ENCODE data around the gene BAHCC1. TPM values are rescaled to one million over a fixed set of nuclear protein-coding genes. Genes with fewer than 3 reads are reported as not detected.

Gene BAHCC1
- total RNA-seq, 1 experiment from 2014 or later = 74.2 TPM

DNA sequence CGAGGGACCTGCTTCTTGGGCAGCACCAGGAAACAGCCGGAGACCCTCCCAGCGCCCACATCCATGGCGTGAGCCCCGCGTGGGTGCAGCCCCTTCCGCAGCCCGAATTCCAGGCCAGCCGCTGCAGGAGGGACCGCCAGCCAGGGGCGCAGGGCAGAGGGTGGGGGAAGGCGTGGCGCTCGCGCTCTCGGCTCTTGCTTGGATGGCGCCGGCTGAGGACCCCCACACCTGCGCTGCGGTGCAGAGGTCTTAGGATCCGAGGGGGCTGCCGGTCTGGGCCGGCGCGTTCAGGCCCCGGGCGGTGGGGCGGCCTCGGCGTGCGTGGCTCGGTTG, 88.6 kb downstream of the BAHCC1 start:
- intact Hi-C loops (cut with micrococcal nuclease; ENCODE audit: unreplicated experiment) = no loop called here
- TF ChIP-seq, protein P1, sequence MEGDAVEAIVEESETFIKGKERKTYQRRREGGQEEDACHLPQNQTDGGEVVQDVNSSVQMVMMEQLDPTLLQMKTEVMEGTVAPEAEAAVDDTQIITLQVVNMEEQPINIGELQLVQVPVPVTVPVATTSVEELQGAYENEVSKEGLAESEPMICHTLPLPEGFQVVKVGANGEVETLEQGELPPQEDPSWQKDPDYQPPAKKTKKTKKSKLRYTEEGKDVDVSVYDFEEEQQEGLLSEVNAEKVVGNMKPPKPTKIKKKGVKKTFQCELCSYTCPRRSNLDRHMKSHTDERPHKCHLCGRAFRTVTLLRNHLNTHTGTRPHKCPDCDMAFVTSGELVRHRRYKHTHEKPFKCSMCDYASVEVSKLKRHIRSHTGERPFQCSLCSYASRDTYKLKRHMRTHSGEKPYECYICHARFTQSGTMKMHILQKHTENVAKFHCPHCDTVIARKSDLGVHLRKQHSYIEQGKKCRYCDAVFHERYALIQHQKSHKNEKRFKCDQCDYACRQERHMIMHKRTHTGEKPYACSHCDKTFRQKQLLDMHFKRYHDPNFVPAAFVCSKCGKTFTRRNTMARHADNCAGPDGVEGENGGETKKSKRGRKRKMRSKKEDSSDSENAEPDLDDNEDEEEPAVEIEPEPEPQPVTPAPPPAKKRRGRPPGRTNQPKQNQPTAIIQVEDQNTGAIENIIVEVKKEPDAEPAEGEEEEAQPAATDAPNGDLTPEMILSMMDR (conservative IDR thresholded peaks at IDR 0.05; ENCODE audit: low read depth, low read length) = no peak
- TF ChIP-seq EZH2 (IDR thresholded peaks at IDR 0.05; ENCODE audit: borderline replicate concordance, low read depth, low read length, poor library complexity, severe bottlenecking) = no peak
- BruUV-seq (replicated peaks) = no TSS peak
- Histone ChIP-seq H3K36me3 (ENCODE audit: insufficient read depth, low read length, poor library complexity, severe bottlenecking) (no peaks in the 10 kb centered on the region), H3K4me1 (ENCODE audit: insufficient read depth, low read length, poor library complexity, severe bottlenecking) (peaks cover 80% of the 10 kb centered on the region), H3K4me3 (ENCODE audit: low read depth, low read length, poor library complexity, severe bottlenecking) (peak overlapping the region; percentile 55), H3K9me3 (ENCODE audit: low read depth, low read length, poor library complexity, severe bottlenecking) (no peaks in the 10 kb centered on the region), H3K27me3 (replicated peaks; ENCODE audit: insufficient read depth, low read depth, low read length, poor library complexity) (no peaks in the 10 kb centered on the region), H3K27ac (ENCODE audit: low read depth, low read length, poor library complexity, severe bottlenecking) (peak overlapping the region; percentile 71)
- POLR2A ChIA-PET (ENCODE audit: low non-redundant PET) = no interaction called here
- no peak for DNase-seq (ENCODE audit: low spot score)
- CTCF ChIA-PET = no interaction called here

DNA sequence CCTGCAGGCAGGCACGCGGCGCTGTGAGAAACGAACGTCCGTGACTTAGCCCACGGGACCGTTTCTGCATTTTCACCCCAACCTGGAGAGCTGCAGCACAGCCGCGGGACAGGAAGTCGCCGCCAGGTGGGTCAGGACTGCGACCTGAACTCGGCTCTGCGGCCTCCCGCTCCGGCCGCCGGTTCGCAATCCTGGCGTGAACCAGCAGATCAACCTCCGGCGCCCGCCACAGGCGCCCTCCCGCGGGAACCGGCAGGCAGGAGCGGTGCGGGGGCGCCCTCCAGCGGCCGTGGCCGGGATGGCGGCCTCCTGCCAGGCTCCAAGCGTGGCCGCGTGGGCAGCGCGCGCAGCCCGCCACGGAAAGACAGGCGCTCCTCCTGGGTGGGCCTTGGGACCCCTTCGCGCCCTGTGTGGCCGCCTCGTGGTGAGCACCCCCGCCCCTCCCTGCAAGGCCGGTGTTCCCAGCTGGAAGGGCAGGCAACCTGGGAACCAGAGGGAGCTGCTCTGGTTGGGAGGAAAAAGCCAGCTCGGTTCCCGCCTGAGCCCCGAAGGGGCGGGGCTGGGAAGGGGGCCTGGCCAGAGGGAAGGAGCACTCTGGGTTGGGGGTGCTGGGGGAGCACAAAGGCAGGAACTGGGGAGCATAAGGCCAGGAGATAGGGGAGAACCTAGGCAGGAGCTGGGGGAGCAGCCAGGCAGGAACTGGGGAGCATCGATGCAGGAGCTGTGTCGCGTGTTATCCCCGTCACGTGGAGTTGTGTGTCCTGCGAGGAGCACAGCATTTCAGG, 89.1 kb downstream of the BAHCC1 start:
- peak; percentile 90 for DNase-seq (ENCODE audit: low spot score)
- H3K36me3 ChIP-seq (ENCODE audit: insufficient read depth, low read length, poor library complexity, severe bottlenecking) = no peaks in the 10 kb centered on the region
- H3K4me3 ChIP-seq (ENCODE audit: low read depth, low read length, poor library complexity, severe bottlenecking) = peak overlapping the region; percentile 55
- intact Hi-C loops (cut with micrococcal nuclease; ENCODE audit: unreplicated experiment) = no loop called here
- no peaks in the 10 kb centered on the region for H3K27me3 ChIP-seq (replicated peaks; ENCODE audit: insufficient read depth, low read depth, low read length, poor library complexity)
- BruUV-seq (replicated peaks) = TSS peak; percentile 18
- ChIA-PET POLR2A (ENCODE audit: low non-redundant PET) (no interaction called here), CTCF (interaction anchor here (0.6 to 1.4 kb wide), 10 partner anchors 9 to 341 kb away, joined by 3 to 7 read pairs (median 3); partner anchors contain the start of gene BAHCC1)
- peak overlapping the region; percentile 71 for H3K27ac ChIP-seq (ENCODE audit: low read depth, low read length, poor library complexity, severe bottlenecking)
- peaks cover 85% of the 10 kb centered on the region for H3K4me1 ChIP-seq (ENCODE audit: insufficient read depth, low read length, poor library complexity, severe bottlenecking)
- H3K9me3 ChIP-seq (ENCODE audit: low read depth, low read length, poor library complexity, severe bottlenecking) = no peaks in the 10 kb centered on the region
- TF ChIP-seq, protein P1 (conservative IDR thresholded peaks at IDR 0.05; ENCODE audit: low read depth, low read length) = peak; percentile 76
- no peak for TF ChIP-seq EZH2 (IDR thresholded peaks at IDR 0.05; ENCODE audit: borderline replicate concordance, low read depth, low read length, poor library complexity, severe bottlenecking)

DNA sequence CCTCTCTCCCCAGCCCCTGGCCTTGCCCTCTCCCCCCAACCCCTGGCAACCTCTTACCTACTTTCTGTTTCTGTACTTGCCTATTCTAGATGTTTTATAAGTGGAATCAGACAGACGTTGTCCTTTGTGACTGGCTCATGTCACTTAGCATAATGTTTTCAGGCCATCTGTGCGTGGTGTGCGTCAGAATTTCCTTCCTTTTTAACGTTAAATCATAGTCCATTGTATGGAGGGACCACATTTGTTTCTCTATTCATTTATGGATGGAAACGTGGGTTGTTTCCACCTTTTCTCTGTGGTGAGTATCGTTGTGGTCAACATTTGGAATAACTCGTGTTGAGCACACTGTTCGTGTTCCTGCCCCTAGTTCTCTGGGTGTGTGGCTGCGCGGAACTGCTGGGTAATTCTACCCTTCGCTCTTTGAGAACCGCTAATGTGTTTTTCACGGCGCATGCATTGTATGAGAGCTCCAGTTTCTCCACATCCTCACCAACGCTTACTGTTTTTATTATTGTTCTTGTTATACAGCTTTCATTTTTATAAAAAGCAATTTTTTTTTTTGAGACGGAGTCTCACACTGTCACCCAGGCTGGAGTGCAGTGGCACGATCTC, 91.0 kb downstream of the BAHCC1 start:
- no TSS peak for BruUV-seq (replicated peaks)
- H3K4me1 ChIP-seq (ENCODE audit: insufficient read depth, low read length, poor library complexity, severe bottlenecking) = peaks cover 77% of the 10 kb centered on the region
- no peaks in the 10 kb centered on the region for H3K9me3 ChIP-seq (ENCODE audit: low read depth, low read length, poor library complexity, severe bottlenecking)
- TF ChIP-seq, protein P1 (conservative IDR thresholded peaks at IDR 0.05; ENCODE audit: low read depth, low read length) = no peak
- no peak for TF ChIP-seq EZH2 (IDR thresholded peaks at IDR 0.05; ENCODE audit: borderline replicate concordance, low read depth, low read length, poor library complexity, severe bottlenecking)
- H3K27me3 ChIP-seq (replicated peaks; ENCODE audit: insufficient read depth, low read depth, low read length, poor library complexity) = no peaks in the 10 kb centered on the region
- CTCF ChIA-PET = interaction anchor here (0.7 kb wide), 1 partner anchor 56 kb away, joined by 3 read pairs; no protein-coding TSS in a partner anchor
- no peaks in the 10 kb centered on the region for H3K36me3 ChIP-seq (ENCODE audit: insufficient read depth, low read length, poor library complexity, severe bottlenecking)
- intact Hi-C loops (cut with micrococcal nuclease; ENCODE audit: unreplicated experiment) = loop anchor here (2.0 kb wide), 1 partner anchor 232 kb away; no protein-coding TSS in a partner anchor
- peak overlapping the region; percentile 42 for H3K27ac ChIP-seq (ENCODE audit: low read depth, low read length, poor library complexity, severe bottlenecking)
- no peak for DNase-seq (ENCODE audit: low spot score)
- no peak overlapping the region for H3K4me3 ChIP-seq (ENCODE audit: low read depth, low read length, poor library complexity, severe bottlenecking)
- POLR2A ChIA-PET (ENCODE audit: low non-redundant PET) = interaction anchor here (0.6 kb wide), 1 partner anchor 247 kb away, joined by 3 read pairs; no protein-coding TSS in a partner anchor
